ENCODE measurements around the gene RAVER2.

DNA sequence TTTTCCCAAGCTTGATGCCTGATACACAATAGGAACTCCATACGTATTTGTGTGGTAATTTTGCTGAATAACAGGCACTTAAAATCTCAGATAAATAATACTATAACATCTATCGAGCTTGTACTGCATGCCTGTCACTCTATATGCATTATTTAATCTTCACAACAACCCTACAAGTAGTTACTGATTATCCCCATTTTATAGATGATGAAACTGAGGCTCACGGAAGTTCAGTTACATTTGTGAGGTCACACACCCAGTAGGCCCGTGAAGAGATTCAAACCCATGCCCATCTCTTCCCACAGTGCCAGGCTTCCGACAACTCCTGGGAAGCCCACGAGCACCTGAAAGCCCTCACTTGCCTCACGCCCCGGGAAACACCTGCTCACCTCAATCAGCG is 98.8 kb downstream of the RAVER2 start:
- TF ChIP-seq EZH2phosphoT487 (IDR thresholded peaks at IDR 0.05; ENCODE audit: insufficient read depth, low read depth), result no peak
- TF ChIP-seq EZH2 (IDR thresholded peaks at IDR 0.05; ENCODE audit: insufficient read depth, poor library complexity, severe bottlenecking), result no peak

Data from GM23248 (cell line).